Coronary artery (tissue), 2 donors: ENCODE measurements around the gene IGLL5.

Experiments used
- DNase-seq: peaks from one replicate; pipeline ENCODE4 v3.0.0-alpha.2; 2017; ENCODE audit warnings: low spot score
- H3K27ac ChIP-seq, 2 donors: fragments of 200-600 bp; sonication (generic); one replicate each; pipeline ENCODE4 v1.5.1; 2016 to 2019
- H3K4me3 ChIP-seq: fragments of 200-600 bp; sonication (generic); 2 replicates; pipeline ENCODE4 v1.5.1; 2016; ENCODE audit warnings: mild to moderate bottlenecking, moderate library complexity
- TF ChIP-seq, protein P1 (sequence below): fragments of 200-600 bp; sonication (generic); IDR thresholded peaks from one replicate; pipeline ENCODE4 v1.5.1; 2019; ENCODE audit warnings: antibody characterized with exemption

The IGLL5 gene

DNA sequence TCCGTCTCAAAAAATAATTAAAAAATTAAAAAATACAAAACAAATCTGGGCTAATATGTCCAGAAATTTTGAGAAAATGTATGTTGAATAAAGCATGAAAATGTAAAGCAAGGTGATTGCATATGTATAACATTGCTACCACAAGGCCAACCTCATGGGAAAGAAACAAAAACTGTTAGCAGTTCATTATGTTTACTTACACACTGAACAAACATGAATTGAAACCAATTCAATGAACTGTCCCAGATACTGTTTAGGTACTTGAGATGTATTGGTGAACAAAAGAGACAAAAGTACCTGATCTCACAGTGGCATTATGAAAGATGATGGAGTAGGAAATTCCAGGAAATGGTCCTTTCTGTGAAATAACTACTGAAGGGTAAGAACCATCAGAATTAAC, 43.8 kb upstream of the IGLL5 start:
- Histone ChIP-seq H3K27ac (no peak overlapping the region), H3K4me3 (no peak overlapping the region)
- no peak for DNase-seq
- TF ChIP-seq, protein P1, sequence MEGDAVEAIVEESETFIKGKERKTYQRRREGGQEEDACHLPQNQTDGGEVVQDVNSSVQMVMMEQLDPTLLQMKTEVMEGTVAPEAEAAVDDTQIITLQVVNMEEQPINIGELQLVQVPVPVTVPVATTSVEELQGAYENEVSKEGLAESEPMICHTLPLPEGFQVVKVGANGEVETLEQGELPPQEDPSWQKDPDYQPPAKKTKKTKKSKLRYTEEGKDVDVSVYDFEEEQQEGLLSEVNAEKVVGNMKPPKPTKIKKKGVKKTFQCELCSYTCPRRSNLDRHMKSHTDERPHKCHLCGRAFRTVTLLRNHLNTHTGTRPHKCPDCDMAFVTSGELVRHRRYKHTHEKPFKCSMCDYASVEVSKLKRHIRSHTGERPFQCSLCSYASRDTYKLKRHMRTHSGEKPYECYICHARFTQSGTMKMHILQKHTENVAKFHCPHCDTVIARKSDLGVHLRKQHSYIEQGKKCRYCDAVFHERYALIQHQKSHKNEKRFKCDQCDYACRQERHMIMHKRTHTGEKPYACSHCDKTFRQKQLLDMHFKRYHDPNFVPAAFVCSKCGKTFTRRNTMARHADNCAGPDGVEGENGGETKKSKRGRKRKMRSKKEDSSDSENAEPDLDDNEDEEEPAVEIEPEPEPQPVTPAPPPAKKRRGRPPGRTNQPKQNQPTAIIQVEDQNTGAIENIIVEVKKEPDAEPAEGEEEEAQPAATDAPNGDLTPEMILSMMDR = no peak

DNA sequence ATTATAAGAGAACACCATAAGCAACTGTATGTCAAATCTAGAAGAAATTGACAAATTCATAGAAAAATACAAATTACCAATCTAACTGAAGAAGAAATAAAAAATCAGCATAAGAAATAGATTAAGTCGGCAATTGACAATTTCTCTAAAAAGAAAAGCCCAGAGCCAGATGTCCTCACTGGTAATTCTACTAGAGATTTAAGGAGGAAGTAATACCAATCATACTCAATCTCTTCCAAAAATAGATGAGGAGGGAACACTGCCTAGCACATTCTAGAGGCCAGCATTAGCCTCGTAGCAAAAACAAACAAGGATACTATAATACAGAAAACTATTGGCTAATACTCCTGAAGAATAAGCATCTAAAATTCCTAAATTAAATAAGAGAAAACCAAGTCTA, 40.4 kb upstream of the IGLL5 start:
- H3K4me3 ChIP-seq = no peak overlapping the region
- TF ChIP-seq, protein P1 = no peak
- no peak for DNase-seq
- no peak overlapping the region for H3K27ac ChIP-seq

DNA sequence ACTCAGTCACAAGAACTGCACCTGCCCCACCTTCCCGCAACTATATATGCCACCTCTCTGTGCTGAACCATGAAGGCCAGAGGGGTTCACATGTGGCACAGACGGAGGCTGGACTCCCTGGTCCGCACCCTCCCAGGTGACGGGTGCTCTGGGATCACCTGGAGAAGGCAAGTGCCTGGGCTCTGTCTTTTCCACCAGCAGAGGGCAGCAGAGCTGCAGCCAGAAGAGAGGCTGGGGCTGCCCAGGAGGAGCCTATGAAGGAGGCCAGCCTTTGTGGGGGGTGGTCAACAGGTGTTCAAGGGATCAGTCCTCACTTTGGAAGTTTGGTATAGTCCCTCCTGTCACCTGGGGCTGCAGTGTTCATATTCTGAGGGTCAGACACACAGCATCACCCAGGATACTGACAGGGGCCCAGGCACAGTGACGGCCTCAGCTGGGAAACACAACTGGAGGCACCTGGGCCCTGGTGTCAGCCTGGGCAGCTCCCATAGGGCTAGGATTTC, 39.2 kb upstream of the IGLL5 start:
- TF ChIP-seq, protein P1 = peak; percentile 86
- Histone ChIP-seq H3K4me3 (no peak overlapping the region), H3K27ac (no peak overlapping the region)
- DNase-seq = no peak

DNA sequence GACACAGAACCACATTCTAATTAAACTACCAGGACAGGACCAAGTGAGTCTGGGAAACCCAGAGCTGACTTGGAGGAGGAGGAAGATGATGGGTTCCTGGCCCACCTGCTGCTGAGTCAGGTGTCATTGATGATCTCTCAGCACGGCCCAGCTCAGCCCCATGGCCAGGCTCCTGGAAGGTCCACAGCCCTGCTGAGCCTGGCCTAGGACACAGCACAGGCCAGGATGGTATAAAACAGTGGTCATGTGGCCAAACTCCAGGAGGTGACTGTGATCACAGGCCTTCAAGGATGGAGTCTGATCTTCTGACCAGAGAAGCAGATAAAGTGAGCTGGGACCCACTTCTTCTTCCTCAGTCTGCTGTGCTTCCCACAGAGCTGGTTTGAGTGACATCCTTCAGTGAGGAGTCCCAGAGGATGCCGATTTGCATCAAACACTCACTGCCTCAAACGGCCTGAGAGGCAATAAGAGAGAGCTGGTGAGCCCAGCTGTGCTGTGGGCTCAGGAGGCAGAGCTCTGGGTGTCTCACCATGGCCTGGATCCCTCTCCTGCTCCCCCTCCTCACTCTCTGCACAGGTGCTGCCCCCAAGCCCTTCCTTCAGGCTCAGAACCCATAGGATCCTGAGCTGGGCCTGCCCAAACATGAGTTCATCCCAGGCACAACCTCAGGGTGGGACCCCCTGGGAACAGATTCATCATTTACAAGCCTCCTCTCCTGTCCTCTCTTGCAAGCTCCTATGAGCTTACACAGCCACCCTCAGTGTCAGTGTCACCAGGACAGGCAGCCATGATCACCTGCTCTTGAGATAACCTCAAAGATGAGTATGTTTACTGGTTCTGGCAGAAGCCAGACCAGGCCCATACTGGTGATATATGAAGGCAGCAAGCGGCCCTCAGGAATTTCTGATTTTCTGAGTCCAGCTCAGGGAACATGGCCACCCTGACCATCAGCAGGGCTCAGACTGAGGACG, 37.7 kb upstream of the IGLL5 start:
- no peak for DNase-seq
- TF ChIP-seq, protein P1 = no peak
- Histone ChIP-seq H3K27ac (no peak overlapping the region), H3K4me3 (no peak overlapping the region)

DNA sequence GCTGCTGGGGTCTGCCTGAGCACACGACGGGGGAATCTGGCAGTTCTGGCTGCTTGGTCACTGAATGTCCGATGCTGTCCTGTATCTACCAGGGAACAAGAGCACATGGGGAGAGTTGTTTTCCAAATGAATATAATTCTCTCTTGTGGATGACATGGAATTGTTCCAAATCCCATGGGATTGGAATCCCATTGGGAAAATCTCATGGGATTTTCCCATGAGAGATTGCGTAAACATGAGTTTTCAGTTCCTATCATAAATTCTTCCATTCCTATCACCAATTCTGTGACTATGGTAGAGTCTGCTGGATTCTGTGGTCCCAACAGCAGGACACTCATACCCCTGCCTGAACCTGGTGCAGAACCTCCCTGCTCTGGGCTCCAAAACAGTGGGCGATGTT, 35.6 kb upstream of the IGLL5 start:
- no peak for DNase-seq
- no peak overlapping the region for H3K4me3 ChIP-seq
- no peak overlapping the region for H3K27ac ChIP-seq
- TF ChIP-seq, protein P1 = no peak

DNA sequence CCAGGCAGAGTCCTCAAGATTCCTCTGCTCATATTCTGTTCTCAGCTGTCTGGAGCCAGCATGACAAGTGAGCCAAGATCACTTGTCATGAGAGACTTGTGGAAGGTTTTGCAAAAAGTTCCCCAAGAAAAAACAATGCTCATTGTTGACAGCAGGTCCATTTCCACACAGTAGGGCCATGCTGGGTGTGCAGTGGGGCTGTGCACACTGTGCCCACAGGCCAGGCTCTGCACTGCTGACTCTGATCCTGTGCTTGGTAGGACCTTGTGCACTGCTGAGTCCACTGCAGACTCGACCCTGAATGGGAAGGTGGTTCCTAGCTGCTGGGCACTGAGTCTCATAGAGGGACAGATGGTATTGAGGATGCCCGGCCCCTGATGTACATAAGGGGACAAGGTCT, 33.9 kb upstream of the IGLL5 start:
- Histone ChIP-seq H3K27ac (no peak overlapping the region), H3K4me3 (no peak overlapping the region)
- TF ChIP-seq, protein P1 = no peak
- no peak for DNase-seq

DNA sequence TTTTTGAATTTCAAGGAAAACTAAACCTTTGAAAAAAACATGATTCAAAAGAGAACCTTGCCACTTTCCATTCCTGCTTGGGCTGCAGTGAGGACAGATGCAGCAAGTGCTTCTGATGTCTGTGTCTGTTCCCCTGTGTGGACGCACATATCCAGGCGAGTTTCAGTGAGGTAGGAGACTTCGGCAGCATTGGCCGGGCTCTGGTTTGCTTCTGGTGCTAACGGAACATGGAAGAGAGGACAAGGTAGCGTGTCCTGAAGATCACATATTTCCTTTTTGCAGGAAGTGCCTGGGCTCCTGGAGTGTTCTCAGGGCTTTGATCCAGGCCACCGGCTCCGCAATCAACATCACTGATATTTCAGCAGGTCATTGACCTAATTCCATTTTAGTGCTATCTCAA, 33.1 kb upstream of the IGLL5 start:
- TF ChIP-seq, protein P1 = no peak
- Histone ChIP-seq H3K4me3 (no peak overlapping the region), H3K27ac (no peak overlapping the region)
- DNase-seq = no peak
